NCI-H1417 (cell line): ENCODE data around the gene TMEM62.
"Not testable (repeated sequence)": the region's sequence is repeated elsewhere in the genome, so short reads cannot be mapped to it uniquely, and the experiment has no call there.

Source experiments
- DNase-seq, 3 experiments: peaks; one replicate each; lab custom pipeline; 2025; lab: John Stamatoyannopoulos, UW

The TMEM62 gene

GRCh38 chr15:43121863-43122262 is 11.5 kb upstream of the TMEM62 start:
- DNase-seq: no peak

GRCh38 chr15:43125100-43125661 is 8.2 kb upstream of the TMEM62 start:
- no peak for DNase-seq

GRCh38 chr15:43126356-43126755 is 7.0 kb upstream of the TMEM62 start:
- DNase-seq: no peak

GRCh38 chr15:43127752-43128151 is 5.6 kb upstream of the TMEM62 start:
- DNase-seq: peak in 2 of 3 experiments; percentile 48 to 88

DNA sequence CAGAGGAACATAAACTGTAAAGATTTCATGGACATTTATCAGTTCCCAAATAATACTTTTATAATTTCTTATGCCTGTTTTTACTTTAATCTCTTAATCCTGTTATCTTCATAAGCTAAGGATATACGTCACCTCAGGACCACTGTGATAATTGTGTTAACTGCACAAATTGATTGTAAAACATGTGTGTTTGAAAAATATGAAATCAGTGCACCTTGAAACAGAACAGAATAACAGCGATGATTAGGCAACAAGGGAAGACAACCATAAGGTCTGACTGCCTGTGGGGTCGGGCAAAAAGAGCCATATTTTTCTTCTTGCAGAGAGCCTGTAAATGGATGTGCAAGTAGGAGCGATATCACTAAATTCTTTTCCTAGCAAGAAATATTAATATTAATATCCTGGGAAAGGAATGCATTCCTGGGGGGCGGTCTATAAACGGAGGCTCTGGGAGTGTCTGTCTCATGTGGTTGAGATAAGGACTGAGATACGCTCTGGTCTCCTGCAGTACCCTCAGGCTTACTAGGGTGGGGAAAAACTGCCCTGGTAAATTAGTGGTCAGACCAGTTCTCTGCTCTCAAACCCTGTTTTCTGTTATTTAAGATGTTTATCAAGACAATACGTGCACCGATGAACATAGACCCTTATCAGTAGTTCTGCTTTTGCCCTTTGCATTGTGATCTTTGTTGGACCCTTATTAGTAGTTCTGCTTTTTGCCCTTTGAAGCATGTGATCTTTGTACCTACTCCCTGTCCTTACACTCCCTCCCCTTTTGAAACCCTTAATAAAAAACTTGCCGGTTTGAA is 5.0 kb upstream of the TMEM62 start:
- not testable (repeated sequence) for DNase-seq

GRCh38 chr15:43128980-43129335 is 4.4 kb upstream of the TMEM62 start:
- DNase-seq: no peak

- DNase-seq: peak in 1 of 3 experiments; percentile 39
Observed at GRCh38 chr15:43132830-43133429, 456 bp upstream of the TMEM62 start.

GRCh38 chr15:43134157-43134635 is 810 bp downstream of the TMEM62 start:
- peak in 2 of 3 experiments; percentile 58 to 61 for DNase-seq

DNA sequence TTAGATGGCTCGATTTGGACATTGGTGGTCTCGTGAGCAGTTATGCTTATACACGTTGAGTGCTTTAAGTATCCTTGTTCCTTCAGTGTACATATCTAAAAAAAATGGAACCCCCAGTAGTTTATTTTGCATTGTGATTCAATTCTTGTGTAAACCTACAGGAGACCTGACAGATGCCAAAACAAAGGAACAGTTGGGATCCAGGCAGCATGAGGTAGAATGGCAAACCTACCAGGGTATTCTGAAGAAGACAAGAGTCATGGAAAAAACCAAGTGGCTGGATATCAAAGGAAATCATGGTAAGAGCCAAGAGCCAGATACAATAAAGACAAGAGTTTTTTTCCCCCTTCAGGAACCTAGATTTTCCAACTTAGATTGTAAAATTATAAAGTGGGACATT is 2.0 kb downstream of the TMEM62 start:
- DNase-seq: peak in 1 of 3 experiments; percentile 25

- DNase-seq: no peak
Observed at GRCh38 chr15:43143203-43143941, 10.0 kb downstream of the TMEM62 start.

- no peak for DNase-seq
Observed at GRCh38 chr15:43144512-43144911, 11.1 kb downstream of the TMEM62 start.

GRCh38 chr15:43146184-43146583 is 12.8 kb downstream of the TMEM62 start:
- DNase-seq: no peak

GRCh38 chr15:43150191-43150929 is 17.0 kb downstream of the TMEM62 start:
- DNase-seq: no peak

- DNase-seq: no peak
Observed at GRCh38 chr15:43151688-43152087, 18.3 kb downstream of the TMEM62 start.

DNA sequence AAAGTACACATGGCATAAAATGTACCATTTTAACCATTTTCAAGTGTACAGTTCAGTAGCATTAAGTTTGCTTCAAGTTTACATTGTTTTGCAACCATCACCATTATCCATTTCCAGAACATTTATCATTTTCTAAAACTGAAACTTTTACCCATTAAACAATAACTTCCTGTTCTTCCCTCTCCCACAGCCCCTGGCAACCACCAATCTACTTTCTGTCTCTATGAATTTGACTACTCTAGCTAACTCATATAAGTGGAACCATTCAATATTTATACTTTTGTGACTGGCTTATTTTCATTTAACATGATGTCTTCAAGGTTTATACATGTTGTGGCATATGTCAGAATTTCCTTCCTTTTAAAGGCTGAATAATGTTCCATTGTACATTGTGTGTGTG is 19.9 kb downstream of the TMEM62 start:
- DNase-seq: no peak

DNA sequence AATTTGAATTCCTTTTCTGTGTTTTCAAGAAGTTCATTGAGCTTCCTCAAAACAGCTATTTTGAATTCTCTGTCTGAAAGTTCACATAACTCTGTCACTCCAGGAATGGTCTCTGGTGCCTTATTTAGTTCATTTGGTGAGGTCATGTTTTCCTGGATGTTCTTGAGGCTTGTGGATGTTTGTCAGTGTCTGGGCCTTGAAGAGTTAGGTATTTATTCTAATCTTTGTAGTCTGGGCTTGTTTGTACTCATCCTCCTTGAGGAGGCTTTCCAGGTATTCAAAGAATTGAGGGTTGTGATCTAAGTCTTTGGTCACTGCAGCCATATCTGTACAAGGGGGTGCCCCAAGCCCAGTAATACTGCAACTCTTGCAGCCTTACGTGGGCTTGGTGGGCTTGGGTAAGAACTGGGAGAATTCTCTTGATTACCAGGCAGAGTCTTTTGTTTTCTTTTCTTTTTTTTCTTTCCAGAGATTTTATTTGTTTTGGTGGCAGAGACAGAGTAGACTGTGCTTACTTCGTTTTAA is 32.5 kb downstream of the TMEM62 start:
- DNase-seq: no peak

GRCh38 chr15:43167261-43167660 is 33.9 kb downstream of the TMEM62 start:
- DNase-seq: not testable (repeated sequence)

DNA sequence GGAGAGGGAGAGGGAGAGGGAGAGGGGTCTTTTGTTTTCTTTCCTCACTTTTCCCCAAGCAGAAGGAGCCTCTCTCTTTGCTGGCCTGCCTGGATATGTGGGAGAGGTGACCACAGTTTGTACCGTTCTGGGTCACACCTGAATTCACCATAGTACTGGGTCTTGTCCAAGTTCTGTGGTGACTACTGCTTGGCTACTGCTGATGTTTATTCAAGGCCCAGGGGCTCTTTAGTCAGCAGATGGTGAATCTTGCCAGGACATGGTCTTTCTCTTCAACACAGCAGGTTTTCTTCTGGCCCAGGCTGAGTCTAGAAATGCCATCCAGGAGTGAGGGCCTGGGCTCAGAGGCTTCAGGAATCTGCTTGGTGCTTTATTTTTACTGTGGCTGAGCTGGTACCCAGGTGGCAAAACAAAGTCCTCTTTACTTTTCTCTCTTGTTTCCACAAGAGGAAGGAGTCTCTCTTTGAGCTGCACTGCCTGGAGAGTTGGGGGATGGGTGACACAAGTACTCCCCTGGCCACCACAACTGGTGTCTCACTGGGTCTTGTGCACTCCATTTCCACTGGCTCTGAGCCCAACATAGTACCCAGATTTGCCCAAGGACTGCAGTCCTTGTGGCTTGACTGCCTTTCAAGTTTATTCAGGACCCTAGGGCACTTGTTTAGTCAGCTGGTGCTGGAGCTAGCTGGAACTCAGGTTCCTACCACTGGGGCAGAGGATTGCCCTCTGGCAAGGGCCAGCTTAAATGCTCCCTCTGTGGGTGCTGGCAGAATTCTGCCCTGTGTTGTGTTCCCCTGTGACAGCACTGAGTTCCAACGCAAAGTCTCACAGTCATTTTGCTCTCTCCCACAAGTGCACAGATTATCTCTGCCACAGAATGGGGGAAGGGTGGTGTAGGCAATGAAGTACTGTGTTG is 35.1 kb downstream of the TMEM62 start:
- DNase-seq: no peak

DNA sequence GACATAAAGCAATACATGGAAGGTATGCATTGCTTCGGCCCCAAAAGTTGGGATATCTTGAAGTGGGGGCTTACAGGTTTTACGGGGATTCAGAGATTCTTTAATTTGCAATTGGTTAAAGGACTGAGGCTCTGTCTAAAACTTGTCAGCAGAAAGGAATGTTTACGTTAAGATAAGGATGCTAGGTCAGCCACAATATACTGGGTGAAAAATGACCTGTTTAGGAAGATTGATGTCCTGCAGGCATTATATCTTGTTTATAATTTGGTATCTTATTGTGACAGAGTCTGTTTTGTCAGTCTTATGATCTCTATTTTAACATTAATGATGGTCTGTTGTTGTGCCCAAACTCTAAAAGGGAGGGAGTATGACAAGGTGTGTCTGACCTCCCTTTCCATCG is 36.5 kb downstream of the TMEM62 start:
- DNase-seq: no peak

DNA sequence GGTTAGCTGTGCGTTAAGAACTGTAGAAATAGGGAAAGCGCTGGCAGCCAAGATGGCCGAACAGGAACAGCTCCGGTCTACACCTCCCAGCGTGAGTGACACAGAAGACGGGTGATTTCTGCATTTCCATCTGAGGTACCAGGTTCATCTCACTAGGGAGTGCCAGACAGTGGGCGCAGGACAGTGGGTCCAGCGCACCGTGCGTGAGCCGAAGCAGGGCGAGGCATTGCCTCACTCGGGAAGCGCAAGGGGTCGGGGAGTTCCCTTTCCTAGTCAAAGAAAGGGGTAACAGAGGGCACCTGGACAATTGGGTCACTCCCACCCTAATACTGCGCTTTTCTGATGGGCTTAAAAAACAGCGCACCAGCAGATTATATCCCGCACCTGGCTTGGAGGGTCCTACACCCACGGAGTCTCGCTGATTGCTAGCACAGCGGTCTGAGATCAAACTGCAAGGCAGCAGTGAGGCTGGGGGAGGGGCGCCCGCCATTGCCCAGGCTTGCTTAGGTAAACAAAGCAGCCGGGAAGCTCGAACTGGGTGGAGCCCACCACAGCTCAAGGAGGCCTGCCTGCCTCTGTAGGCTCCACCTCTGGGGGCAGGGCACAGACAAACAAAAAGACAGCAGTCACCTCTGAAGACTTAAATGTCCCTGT is 42.4 kb downstream of the TMEM62 start:
- not testable (repeated sequence) for DNase-seq
